ENCODE data around the gene CNMD.
"Not testable (repeated sequence)": the region's sequence is repeated elsewhere in the genome, so short reads cannot be mapped to it uniquely, and the experiment has no call there.

CNMD gene

DNA sequence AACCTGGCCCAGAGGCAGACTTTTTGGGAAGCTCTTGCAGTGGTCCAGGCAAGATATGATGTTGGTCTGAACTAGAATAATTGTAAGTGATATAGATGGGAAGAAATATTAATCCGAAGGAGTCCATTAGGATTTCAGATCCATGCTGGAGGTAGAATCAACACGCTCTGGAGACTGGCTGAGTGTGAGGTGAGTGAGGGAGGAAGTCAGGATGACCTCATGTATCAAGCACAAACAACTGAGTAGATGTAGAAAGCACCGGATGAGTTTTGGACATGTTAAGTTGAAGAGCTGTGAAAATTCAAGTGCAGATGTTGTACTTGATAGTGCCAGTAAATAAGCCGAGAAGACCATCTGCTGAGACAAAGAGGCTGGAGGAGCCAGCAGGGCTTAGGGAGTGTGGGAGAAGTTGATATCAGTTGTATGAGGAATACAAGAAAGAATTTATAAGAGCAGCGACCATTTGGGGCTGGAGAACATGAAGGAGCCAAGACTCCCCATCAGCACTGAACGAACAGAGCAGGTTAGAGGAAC, 5.3 kb upstream of the CNMD start:
- no peak for DNase-seq (ENCODE audit: low read depth)

DNA sequence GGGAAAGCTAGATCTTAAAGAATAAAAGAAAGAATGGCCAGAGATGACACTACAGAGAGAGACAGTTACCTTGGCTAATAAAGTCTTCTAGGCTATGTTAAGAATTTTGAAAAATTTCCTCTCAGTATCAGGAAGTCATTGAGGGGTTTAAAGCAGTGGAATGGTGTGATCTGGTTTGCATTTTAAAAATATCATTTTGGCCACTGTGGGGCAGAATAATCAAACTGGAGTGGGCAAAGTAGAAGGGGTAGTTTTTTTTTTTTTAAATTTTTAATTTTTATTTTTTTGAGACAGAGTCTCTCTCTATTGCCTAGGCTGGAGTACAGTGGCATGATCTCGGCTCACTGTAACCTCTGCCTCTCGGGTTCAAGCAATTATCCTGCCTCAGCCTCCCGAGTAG, 4.4 kb upstream of the CNMD start:
- DNase-seq (ENCODE audit: low read depth): no peak

DNA sequence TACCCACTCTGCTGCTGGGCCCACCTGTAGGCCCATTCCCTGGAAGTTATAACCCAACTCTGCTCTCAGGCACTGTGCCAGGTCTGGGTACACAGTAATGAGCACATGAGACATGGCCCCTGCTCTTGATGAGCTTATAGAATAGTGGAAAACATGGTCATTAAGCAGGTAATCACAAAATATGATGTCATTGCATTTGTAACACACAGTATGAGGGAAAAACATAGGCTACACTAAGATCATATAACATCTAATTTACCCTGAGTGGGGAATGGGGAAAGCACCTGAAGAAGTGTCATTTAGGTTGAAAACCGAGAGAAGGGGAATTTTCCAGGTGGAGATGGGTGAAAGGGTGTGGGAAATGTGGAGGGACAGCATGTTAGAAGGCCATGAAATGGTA, 3.9 kb upstream of the CNMD start:
- DNase-seq (ENCODE audit: low read depth): no peak

DNA sequence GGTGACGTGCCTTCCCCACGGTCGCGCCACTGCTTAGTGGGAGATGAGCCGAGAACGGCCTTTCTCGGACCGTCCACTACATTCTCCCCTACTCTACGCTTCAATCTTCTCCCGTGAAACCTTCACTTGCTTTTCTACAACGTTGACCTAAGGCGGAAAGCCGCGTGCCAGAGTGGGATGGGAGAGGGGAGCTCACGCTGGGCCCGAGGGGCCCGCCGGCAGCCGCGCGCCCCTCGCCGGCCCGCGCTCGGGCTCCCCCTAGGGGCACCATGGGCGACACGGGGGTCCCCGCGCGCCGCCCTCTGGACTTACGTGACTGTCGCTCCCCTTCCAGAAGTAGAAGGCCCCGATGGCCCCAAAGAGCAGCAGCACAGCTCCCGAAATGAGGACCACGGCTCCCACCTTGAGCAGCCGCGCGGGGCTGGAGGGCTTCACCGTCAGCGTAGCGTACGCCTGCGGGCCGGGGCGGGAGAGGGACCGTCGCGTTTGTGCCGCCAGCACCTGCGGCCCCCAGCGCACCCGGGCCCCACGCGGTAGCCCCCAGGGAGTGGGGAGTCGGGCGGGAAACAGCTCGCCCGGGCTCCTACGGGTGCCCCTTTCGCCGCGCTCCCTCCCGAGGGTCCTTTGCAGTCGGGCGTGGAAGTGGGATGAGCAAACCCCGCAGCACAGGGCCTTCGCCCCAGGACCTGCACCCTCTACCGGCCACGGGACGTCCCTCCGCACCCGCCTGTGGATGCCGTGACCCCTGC, 727 bp downstream of the CNMD start:
- DNase-seq (ENCODE audit: low read depth): no peak

DNA sequence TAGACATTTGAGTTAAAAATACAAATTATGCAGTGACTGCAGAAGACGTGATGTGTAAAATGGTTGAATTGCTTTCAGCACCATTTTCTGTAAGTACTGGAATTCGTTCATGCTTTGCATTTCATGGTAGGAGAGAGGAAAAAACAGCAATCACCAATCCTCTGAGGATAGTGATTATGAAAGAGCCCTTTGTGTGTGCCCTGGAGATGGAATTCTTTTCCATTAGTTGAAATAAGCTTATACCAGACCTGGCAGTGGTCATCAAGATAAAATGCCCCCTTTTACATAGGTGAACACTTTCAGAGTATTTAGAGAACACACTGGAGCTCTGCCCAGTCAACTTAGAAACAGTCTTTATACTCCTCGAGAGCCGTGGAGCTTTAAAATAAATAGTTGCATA, 1.7 kb downstream of the CNMD start:
- no peak for DNase-seq (ENCODE audit: low read depth)

DNA sequence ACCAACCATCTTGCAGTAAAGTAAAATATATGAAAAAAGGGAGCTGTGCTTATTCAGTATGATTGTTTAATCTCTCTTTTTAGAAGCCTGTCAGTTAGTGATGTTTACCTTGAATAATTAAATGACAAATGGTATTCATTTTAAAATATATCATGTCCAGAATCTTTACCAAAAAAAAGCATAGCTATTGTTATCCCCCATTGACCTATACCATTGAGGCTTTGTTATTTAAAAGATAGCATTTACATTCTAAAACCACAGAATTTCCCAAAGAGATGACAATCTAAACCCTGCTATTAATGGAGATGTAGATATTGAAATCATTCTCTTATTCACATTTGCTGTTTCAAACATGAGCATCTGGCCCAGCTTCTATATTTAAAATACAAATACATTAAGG, 2.2 kb downstream of the CNMD start:
- DNase-seq (ENCODE audit: low read depth): no peak

DNA sequence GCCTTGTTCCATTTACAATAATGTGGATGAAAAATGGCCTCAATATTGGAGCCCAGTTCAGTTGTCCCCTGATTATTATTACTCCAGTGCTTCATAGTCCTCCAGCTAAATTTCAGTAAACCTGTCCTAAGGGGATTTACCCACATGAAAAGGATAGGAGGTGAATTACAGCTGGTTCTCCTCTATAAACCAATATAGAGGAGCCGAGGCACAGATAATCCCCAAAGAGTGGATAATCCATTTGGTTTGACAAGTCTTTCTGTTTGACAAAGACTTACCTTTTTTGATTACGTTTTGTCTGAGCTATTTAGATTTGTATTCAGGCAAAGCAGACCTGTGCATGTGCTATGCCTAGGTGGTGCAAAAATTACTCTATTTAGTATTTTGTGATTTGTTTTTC, 2.7 kb downstream of the CNMD start:
- DNase-seq (ENCODE audit: low read depth): no peak

DNA sequence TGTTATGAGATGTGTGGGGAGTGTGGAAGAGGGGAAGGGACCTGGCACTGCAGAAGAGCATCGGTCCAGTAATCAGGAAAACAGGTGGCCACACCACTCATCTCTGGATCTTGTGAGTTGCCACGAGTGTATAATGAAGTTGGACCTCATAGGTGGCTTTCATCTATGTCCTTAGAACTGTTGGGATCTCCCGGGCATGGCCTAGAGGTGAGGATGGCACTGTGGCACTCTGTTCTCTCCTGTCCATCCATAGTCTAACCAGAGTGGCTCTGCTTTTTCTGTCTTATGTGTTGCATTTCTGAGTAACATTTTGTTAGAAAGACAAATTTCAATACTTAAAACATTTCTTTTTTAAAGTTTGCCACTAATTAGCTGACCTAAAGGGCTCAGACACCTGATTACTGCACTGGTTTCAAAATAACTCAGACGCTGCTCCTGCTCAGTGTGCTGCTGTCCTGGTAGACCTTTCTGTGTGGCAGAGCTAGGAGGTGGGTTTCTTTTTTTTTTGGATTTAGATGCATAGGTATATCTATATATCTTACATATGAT, 5.5 kb downstream of the CNMD start:
- DNase-seq (ENCODE audit: low read depth): no peak

DNA sequence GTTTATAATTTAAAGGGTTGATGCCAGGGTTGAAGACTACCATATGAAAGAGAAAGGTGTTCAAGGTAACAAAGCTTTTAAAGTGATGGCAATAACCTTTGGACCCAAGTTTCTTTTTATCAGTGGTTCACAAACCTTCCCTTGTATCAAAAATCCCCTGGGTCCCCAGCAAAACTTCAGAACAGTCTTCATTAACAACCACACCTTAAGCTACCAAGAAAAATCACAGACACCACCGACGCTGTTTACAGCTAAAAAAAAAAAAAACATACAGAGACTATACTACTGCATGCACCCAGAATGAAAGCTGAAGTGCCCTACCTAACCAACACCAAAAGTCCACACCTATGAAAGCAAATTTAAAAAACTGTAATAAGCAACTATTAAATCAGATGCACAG, 13.4 kb downstream of the CNMD start:
- no peak for DNase-seq (ENCODE audit: low read depth)

DNA sequence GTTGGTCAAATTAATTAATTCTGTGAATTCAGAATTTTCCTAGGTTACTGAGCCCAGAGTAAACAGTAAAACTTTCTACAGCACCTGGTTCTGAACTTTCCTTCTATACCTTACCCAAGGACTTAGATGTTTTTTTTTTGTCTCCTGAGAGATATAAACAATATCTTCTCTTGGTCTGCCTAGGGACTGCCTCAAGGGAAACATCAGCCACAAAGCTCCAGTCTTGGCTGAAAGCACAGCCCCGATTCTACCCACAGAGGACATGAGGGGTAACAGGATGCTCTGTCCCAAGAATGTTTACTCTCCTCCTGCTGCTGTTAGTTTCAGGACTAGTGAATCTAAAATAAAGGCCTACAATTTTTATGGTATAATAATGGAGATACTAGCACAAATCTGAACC, 14.3 kb downstream of the CNMD start:
- no peak for DNase-seq (ENCODE audit: low read depth)

DNA sequence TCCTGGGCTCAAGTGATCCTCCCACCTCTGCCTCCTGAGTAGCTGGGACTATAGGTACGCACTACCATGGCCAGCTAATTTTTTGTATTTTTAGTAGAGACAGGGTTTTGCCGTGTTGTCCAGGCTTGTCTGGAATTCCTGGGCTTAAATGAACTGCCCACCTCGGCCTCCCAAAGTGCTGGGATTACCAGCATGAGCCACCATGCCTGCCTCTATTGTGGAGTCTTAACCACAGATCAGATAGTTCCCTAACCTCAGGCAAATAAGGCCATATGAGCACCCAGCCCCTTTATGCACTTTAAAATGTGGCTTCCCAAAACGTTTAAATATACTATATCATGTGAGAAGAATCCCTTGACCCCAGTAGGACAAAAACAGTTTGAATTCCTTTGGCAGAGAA, 16.4 kb downstream of the CNMD start:
- DNase-seq (ENCODE audit: low read depth): no peak

DNA sequence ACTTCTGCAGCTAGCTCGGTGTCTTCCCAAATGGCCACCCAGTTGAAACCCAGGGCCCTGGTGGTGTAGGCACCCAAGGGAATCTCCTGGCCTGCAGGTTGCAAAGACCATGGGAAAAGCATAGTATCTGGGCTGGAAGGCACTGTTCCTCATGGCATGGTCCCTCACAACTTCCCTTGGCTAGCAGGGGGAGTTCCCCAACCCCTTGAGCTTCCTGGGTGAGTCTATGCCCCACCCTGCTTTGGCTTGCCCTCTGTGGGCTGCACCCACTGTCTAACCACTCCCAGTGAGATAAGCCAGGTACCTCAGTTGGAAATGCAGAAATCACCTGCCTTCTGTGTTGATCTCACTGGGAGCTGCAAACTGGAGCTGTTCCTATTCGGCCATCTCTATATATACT, 18.3 kb downstream of the CNMD start:
- not testable (repeated sequence) for DNase-seq (ENCODE audit: low read depth)

DNA sequence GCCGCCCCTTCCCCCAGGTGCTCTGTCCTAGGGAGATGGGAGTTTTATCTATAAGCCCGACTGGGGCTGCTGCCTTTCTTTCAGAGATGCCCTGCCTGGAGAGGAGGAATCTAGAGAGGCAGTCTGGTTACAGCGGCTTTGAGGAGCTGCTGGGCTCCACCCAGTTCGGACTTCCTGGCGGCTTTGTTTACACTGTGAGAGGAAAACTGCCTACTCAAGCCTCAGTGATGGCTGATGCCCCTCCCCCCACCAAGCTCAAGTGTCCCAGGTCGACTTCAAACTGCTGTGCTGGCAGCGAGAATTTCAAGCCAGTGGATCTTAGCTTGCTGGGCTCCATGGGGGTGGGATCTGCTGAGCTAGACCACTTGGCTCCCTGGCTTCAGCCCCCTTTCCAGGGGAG, 18.7 kb downstream of the CNMD start:
- DNase-seq (ENCODE audit: low read depth): not testable (repeated sequence)

DNA sequence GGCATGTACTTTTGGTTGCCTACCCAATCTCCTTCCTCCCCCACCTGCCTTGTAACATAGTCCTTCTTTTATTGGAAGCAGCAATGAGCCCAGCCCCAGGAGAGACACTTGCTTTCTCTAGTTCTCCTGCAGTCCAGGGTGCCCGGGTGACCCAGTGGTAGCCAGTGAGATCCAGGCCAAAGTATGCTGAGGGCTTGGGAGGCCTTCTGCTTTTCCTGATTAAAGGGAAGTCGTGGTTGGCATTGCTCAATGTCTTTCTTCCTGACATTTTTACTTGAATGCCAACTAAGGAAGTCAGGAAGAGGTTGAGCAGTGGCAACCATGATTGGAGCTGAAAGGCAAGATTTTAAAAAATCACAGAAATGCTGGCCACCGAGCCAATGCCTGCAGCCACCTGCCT, 25.7 kb downstream of the CNMD start:
- no peak for DNase-seq (ENCODE audit: low read depth)

DNA sequence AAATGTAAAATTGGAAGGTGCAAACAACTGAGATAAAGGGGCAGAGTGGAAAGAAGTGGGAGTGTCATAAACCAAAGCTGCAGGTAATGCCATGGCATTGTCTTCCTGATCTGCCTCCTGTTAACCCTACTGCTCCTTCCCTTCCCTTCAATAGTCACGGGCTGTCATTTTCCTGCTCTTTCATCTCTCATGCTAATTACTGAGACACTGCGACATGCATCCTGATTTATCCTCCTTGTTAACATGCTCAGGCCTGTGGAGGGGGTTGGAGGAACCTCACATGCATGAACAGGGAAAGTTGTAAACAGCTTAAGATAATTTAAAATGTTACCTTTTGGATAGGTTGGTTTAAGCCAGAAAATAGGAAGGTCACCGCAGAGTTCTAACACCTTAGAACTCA, 27.2 kb downstream of the CNMD start:
- DNase-seq (ENCODE audit: low read depth): no peak

DNA sequence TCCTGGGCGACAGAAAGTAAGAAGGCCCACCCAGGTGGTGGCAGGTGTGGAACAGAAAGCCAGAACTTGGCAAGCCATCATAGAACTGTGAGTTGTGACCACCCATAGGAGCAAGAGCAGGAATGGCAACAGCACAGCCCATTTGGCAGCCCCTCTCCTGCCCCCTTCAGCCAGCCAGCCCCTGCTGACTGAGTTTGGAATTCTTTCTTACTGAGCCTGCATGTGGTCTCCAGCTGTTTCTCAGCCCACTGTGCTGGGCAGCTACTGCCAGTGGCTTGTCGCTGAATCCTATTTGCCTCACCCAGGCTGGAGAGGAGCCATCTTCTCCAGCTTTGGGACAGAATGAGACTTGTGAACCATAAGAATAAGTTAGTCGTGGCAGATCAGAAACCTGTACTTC, 28.3 kb downstream of the CNMD start:
- DNase-seq (ENCODE audit: low read depth): no peak

DNA sequence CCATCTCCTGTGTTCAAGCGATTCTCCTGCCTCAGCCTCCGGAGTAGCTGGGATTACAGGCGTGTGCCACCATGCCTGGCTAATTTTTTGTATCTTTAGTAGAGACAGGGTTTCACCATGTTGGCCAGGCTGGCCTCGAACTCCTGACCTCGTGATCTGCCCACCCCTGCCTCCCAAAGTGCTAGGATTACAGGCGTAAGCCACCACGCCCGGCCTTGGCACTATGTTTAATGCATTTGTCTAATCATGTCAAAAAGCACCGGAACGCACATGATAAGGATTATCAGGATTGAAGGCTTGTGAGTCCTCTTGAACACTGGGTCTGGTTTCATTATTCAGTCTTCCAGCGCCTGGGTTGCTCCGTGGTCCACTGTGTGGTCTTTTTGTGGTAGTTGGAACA, 31.4 kb downstream of the CNMD start:
- not testable (repeated sequence) for DNase-seq (ENCODE audit: low read depth)

DNA sequence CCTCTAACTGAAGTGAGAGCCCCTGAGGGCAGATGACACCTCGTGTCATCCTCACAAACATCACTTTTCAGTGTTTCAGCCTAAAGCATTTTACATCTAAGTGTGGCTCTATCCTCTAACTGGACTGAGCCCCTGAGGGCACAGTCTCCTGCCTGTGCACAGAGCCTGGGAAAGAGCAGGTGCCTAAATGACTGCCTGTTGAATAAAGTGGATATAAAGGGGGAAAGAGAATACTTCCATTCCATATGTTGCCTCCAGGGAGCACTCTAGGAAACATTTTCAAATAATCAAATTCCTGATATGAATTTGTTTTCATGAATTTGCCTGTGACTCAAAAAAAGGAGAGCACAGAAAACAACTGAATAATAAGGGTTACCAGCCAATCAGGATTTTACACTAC, 32.2 kb downstream of the CNMD start:
- DNase-seq (ENCODE audit: low read depth): no peak

DNA sequence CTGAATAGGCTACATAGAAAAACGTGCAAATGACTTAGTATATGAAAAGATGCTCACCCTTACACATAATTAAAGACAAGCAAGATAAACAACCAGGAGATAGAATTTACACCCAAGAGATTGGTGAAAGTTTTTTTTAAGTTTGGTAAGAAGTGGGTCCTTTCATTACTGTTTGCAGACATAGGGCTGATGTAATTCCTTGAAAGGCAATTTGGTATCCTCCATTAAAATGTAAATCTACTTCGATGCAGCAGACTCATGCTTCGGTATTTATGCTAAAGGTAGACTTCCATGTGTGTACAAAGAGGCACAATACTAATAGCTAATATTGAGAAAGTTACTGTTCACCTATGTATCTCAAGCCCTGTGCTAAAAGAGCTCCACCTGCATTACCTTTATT, 33.5 kb downstream of the CNMD start:
- no peak for DNase-seq (ENCODE audit: low read depth)

DNA sequence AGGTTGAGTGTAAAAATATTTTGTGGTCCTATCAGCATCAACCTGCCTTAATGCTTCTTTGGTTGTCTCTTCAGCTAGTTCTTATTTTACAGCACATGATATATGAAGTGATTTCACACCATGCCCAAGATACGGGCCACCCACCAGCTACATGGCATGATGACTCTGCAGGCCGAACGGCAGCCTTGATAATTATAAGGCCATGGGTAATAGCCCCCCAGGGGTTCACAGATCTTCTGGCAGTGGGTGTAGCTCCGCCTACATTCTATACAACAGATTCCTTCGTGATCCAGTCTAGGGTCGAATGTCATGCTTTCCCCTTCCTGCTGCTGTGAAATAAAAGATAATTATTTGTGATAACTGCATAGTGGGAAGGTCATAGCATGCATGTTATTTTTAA, 36.1 kb downstream of the CNMD start:
- no peak for DNase-seq (ENCODE audit: low read depth)

DNA sequence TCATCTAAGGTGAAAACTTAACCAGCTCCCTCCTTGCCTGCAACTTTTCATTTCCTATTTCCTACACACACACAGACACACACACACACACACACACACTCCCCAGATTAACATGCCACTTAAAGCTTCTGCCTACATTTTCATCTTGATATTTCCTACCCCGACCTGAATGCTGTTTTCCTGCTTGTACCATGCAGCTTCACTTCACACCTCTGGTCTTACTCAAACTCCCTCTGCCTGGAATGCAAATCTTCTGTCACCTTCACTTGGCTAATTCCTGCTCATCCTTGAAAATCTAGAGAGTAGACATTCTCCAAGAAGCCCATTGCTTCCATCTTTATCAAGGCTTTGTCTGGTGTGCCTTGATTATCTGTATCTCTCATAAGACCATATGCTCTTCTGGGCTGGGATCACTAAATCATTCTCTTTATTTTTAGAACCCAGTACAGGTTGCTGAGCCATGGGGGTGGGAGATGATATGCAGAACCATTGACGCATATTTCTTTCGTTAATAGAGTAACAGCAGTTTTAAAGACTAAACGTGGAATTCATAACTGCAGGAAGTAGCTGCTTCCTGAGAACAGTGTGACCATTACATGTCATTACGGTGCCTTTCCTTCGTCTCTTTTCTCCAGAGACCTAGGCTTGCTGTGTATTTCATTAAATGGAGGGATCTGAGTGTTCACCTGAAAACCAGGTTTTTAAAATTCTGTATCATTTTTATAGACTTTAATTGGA, 37.7 kb downstream of the CNMD start:
- DNase-seq (ENCODE audit: low read depth): no peak

DNA sequence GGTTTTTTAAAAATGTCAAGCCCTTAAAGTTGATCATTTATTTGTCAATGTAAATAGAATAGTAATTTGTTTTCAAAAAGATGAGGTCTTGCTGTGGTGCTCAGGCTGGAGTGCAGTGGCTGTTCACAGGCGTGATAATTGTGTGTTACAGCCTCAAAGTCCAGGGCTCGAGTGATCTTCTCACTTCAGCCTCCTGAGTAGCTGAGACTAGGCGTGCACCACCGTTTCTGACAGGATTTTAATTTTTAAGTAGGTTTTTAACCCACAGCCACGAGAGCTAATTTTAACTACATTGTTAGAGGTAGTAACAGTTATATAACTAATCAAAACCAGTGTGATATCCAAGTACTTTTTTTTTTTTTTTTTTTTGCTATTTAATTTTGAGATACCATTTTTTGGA, 43.1 kb downstream of the CNMD start:
- no peak for DNase-seq (ENCODE audit: low read depth)

DNA sequence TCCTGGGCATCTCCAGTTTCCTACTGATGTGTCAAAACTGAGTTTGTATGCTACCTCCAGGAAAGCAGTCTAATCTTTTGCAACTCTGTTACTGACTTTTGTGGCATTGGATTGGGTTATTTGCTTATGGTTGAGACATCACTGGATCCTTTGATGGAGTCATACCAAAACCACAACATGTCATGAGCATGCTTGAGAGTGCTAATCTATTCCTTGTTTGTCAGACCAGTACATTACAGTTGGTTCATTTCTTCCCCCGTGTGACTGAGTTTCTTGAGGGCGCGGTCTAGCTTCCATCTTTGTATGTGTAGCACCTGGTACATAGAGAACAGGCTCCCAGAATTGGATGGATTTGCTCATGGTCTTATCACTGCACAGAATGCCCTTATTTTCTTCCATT, 43.8 kb downstream of the CNMD start:
- DNase-seq (ENCODE audit: low read depth): no peak
